KMS-11 (cell line): ENCODE results near the gene TMEM147.

Experiments used
- H2AFZ ChIP-seq: fragments of 200-600 bp; sonication (generic); 2 replicates; pipeline ENCODE4 v1.6.1; 2016; ENCODE audit warnings: antibody characterized with exemption, mixed run types, low read depth
- H3K27ac ChIP-seq: fragments of 200-600 bp; sonication (generic); 2 replicates; pipeline ENCODE4 v1.6.1; 2016; ENCODE audit warnings: mild to moderate bottlenecking, mixed run types
- H3K27me3 ChIP-seq: fragments of 200-600 bp; sonication (generic); 2 replicates; pipeline ENCODE4 v1.6.1; 2017; ENCODE audit warnings: mild to moderate bottlenecking, low read depth, mixed run types, moderate library complexity; ENCODE audit not compliant: insufficient read depth
- H3K36me3 ChIP-seq: fragments of 200-600 bp; sonication (generic); 2 replicates; pipeline ENCODE4 v1.6.1; 2017; ENCODE audit warnings: mild to moderate bottlenecking, mixed run types; ENCODE audit not compliant: insufficient read depth
- H3K4me1 ChIP-seq: fragments of 200-600 bp; sonication (generic); 2 replicates; pipeline ENCODE4 v1.6.1; 2016; ENCODE audit warnings: mild to moderate bottlenecking, low read depth, mixed run types; ENCODE audit not compliant: poor library complexity, severe bottlenecking
- H3K4me2 ChIP-seq: fragments of 200-600 bp; sonication (generic); 2 replicates; pipeline ENCODE4 v1.7.0; 2016; ENCODE audit warnings: mild to moderate bottlenecking, mixed run types
- H3K4me3 ChIP-seq: fragments of 200-600 bp; sonication (generic); IDR thresholded peaks from 2 replicates; pipeline ENCODE4 v1.6.1; 2017; ENCODE audit warnings: low read depth, low read length, mixed read lengths; ENCODE audit not compliant: insufficient read depth
- H3K79me2 ChIP-seq: fragments of 200-600 bp; sonication (generic); 2 replicates; pipeline ENCODE4 v1.6.1; 2016; ENCODE audit warnings: low read depth, mixed run types; ENCODE audit not compliant: insufficient read depth
- H3K9ac ChIP-seq: fragments of 200-600 bp; sonication (generic); 2 replicates; pipeline ENCODE4 v1.6.1; 2016; ENCODE audit warnings: mild to moderate bottlenecking, mixed run types
- H4K20me1 ChIP-seq: fragments of 200-600 bp; sonication (generic); 2 replicates; pipeline ENCODE4 v1.6.1; 2016; ENCODE audit warnings: mild to moderate bottlenecking, mixed run types; ENCODE audit not compliant: insufficient read depth
- TF ChIP-seq, protein P1 (sequence below): fragments of 200-600 bp; sonication (generic); conservative IDR thresholded peaks from 2 replicates; pipeline ENCODE4 v1.6.1; 2017; ENCODE audit warnings: low read depth, mild to moderate bottlenecking, antibody characterized with exemption, low read length, moderate library complexity, mixed read lengths

TMEM147 gene

DNA sequence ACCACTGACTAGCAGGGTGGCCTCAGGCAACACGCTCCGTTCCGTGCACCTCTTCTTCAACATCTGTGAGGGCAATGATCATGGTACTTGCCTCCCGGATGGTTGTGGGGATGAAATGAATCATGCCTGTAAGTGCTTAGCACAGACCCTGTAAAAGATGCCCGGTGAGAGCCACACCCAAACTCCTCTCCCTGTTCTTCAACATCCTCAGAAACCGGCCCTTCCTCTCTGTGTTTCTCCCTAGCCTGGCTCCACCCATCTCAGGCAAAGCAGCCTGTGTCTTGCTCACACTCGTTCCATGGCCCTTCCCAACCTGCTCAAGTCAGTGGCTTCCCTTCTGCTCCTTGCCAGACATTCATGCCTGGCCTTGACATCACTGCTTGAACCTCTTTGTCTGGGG is 26.1 kb upstream of the TMEM147 start:
- TF ChIP-seq, protein P1, sequence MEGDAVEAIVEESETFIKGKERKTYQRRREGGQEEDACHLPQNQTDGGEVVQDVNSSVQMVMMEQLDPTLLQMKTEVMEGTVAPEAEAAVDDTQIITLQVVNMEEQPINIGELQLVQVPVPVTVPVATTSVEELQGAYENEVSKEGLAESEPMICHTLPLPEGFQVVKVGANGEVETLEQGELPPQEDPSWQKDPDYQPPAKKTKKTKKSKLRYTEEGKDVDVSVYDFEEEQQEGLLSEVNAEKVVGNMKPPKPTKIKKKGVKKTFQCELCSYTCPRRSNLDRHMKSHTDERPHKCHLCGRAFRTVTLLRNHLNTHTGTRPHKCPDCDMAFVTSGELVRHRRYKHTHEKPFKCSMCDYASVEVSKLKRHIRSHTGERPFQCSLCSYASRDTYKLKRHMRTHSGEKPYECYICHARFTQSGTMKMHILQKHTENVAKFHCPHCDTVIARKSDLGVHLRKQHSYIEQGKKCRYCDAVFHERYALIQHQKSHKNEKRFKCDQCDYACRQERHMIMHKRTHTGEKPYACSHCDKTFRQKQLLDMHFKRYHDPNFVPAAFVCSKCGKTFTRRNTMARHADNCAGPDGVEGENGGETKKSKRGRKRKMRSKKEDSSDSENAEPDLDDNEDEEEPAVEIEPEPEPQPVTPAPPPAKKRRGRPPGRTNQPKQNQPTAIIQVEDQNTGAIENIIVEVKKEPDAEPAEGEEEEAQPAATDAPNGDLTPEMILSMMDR, result no peak
- Histone ChIP-seq H2AFZ (no peak overlapping the region), H3K79me2 (no peaks in the 10 kb centered on the region), H3K27ac (no peak overlapping the region), H3K27me3 (peaks cover 65% of the 10 kb centered on the region), H4K20me1 (no peaks in the 10 kb centered on the region), H3K4me1 (no peaks in the 10 kb centered on the region), H3K36me3 (no peaks in the 10 kb centered on the region), H3K9ac (no peak overlapping the region), H3K4me2 (no peak overlapping the region), H3K4me3 (no peak overlapping the region)

DNA sequence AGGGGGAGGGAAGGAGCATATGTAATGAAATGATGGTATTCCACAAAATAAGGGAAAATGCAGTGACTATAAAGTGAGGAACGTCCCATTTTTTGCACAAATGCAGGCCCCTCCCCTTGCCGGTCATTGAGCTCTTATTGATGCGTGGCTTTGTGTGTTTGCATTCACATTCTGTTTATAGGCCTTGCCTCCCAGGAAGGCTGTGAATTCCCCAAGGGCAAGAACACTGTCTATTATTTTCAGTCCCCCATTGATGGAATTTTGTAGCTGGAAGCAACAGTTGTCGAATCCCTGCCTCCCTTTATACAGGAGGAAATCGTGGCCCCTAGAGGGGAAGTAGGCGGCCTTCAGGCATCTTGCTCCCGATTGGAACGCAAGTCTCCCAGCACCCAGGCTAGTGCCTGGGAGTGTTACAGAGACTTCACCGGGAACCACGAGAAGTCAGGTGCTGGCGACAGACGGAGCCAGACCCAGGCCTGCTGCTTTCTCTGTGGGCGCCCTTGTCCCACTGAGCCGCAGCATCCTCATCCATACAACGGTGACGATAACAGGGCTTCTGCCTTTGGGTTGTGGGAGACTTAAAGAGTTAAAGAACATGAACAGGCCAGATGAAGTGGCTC is 24.2 kb upstream of the TMEM147 start:
- Histone ChIP-seq H2AFZ (no peak overlapping the region), H4K20me1 (no peaks in the 10 kb centered on the region)
- TF ChIP-seq, protein P1, result no peak

GRCh38 chr19:35522745-35523327 is 22.6 kb upstream of the TMEM147 start:
- no peaks in the 10 kb centered on the region for H3K36me3 ChIP-seq
- no peak overlapping the region for H2AFZ ChIP-seq
- H3K27me3 ChIP-seq, result peaks cover 61% of the 10 kb centered on the region
- H3K4me2 ChIP-seq, result no peak overlapping the region
- no peaks in the 10 kb centered on the region for H3K4me1 ChIP-seq
- no peak overlapping the region for H3K9ac ChIP-seq
- H3K27ac ChIP-seq, result no peak overlapping the region
- TF ChIP-seq, protein P1, result no peak
- no peaks in the 10 kb centered on the region for H3K79me2 ChIP-seq
- no peaks in the 10 kb centered on the region for H4K20me1 ChIP-seq
- H3K4me3 ChIP-seq, result no peak overlapping the region

More for the DNA sequence above, 24.2 kb upstream of the TMEM147 start:
- no peak overlapping the region for H3K9ac ChIP-seq
- H3K4me2 ChIP-seq, result no peak overlapping the region
- no peak overlapping the region for H3K27ac ChIP-seq
- peaks cover 68% of the 10 kb centered on the region for H3K27me3 ChIP-seq
- H3K4me1 ChIP-seq, result no peaks in the 10 kb centered on the region
- H3K4me3 ChIP-seq, result no peak overlapping the region
- H3K36me3 ChIP-seq, result no peaks in the 10 kb centered on the region
- no peaks in the 10 kb centered on the region for H3K79me2 ChIP-seq

DNA sequence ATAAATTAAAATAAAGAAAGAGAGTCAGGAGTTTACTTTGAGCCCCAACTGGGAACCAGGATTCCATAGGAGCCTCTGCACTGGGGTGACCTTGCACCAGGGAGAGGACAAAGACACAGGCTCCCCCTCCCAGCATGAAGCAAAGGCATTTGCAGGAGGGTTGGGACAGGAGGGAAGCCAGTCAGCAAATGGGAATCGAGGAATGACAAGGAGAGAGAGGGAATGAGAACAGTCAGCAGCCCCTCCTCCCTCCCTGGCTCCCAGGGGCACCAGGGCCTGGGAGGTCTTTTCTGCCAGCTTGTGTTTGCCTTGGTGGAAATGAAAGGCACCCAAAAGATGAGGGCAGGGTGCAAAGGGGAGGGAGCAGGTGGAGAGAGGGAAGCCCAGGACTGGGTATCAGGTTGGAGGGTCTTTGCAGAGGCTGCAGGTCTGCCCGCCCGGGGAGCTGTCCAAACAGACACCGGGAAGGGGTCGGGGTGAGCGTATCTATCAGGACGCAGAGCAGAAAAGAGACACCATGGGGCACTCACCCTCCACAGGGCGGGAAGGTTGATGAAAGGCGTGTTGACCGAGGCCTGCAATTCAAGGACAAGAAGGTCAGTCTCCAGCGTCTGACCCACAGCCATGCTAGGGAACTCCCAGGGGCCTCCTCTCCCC is 21.1 kb upstream of the TMEM147 start:
- no peak overlapping the region for H3K27ac ChIP-seq
- H3K79me2 ChIP-seq, result no peaks in the 10 kb centered on the region
- no peaks in the 10 kb centered on the region for H4K20me1 ChIP-seq
- no peaks in the 10 kb centered on the region for H3K36me3 ChIP-seq
- no peak overlapping the region for H3K4me2 ChIP-seq
- peaks cover 64% of the 10 kb centered on the region for H3K27me3 ChIP-seq
- no peak overlapping the region for H3K9ac ChIP-seq
- TF ChIP-seq, protein P1, result no peak
- no peak overlapping the region for H2AFZ ChIP-seq
- H3K4me3 ChIP-seq, result no peak overlapping the region
- no peaks in the 10 kb centered on the region for H3K4me1 ChIP-seq
